ENCODE data around the gene CYP1A2.

GRCh38 chr15:74769463-74770025 lies 20.9 kb downstream of the CYP1A2 start:
- TF ChIP-seq CTCF (IDR thresholded peaks at IDR 0.05) (no peak), POLR2A (IDR thresholded peaks at IDR 0.05) (no peak)
